Measurements from ENCODE around the gene EHD4.

The EHD4 gene

DNA sequence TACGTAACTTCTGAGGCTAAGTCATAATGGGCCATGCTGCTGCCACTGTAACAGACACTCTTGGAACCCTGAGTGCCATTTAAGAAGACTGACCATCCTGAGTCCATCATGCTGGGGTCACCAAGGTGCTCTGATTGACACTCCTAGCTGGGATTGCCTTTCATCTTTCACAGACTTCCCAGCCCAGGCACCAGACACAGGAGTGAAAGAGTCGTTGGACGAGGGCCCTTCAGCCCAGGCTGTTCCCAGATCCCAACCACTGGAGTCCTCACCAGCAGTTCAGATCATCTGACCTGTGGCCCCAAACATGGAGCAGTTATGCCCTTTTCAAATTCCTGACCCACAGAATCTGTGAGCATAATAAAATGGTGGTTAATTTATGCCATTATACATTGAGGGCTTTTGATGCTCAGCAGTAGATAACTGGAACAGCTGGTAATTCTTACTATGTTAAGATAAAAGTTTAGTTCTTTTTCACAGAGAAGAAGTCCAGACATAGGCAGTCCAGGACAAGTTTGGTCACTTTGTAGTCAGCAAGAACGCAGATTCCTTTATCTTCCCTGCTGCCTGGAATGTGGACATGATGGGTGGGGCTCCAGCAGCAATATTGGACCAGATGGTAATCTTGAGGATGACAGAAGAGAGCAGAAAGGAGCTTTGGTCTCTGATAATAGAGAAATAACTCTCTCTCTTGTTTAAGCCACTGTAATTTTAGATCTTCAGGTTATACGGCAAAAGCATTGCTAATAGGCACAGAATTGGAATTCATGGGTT is 7.3 kb upstream of the EHD4 start:
- DNase-seq: no peak

DNA sequence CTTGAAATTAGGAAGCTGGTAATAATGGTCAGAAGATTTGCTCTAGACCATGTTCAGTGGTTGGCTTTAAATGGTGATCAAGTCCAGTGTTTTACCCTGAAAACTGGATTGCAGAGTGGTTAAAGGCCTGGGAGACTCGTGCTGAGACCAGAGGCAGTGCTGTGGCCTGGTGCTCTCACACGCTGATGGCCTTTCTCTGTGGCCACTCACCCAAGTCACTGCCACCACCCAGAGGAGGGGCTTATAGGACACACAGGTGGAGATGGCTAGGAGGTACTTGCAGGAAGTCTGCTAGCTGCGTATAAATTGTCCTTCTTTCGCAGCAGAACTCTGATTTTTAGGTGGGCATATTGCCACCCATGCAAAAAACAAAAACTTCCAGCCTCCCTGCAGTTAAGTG is 6.2 kb upstream of the EHD4 start:
- DNase-seq: no peak

DNA sequence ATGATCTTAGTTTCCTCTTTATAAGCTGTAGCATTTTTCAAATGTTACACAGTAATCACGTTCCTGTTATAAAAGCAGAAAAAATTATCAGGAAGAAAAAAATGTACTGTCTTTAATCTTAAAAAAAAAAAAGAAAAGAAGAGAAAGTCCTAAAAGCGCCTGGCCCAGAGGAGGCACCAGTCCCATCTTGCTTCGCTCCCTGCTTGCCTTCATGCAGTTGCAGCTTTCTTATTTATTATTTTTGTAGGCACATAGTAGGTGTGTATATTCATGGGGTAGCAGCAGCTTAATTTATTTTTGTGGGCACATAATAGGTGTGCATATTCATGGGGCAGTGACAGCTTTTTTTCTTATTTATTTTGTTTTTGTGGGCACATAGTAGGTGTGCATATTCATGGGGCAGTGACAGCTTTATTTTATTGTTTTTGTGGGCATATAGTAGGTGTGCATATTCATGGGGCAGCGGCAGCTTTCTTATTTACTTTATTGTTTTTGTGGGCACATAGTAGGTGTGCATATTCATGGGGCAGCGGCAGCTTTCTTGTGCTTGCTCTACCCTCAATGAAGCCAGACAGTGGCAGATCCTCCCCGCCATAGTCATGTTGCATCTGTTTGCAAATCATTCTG is 5.5 kb upstream of the EHD4 start:
- DNase-seq: no peak

DNA sequence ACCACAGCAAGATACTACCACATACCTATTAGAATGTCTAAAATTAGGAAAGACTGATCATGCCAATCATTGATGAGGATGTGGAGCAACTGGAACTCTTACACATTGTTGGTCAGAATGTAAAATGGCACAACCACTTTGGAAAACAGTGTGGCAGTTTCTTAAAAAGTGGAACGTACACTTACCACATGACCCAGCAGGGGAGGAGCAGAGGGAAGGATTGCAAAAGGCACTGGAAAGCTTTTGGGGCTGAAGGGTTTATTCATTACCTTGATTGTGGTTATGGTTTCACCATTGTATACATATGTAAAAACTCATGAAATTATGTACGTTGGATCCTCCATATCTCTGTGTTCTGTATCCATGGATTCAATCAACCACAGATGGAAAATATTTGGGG is 3.3 kb upstream of the EHD4 start:
- no peak for DNase-seq

DNA sequence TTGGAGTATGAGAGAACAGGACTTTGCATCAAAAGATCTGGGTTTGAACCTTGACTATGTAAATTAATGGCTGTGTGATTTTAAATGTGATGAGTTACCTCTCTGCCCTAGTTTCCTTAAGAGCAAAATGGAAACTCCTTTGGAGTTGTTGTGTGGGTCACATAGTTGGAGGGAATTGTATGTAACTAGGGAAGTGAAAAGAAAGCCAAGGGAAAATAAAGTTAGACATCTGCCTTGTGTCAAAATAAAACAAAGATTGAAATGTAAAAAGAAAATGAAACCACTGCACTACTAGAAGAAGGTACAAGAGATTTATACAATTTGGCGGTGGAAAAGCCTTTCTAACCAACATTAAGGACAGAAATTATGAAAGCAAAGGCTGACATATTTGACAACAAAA is 1.7 kb upstream of the EHD4 start:
- DNase-seq: no peak

DNA sequence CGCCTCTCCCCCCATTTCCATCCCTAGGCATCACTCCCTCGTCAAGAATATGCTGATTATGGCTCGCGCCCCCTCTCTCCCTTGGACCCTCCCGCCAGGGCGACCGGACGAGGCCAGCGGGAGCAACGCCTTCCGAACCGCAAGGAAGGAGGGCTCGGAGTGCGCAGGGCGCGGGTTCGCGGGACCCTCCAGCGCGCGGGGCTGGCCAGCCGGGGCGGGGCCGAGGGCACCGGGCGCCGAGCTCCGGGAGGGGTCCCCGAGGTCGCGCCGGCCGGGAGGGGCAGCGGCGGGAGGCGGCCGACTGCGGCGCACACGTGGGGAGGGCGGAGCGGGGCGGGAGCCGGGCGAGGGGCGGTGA is 483 bp downstream of the EHD4 start:
- DNase-seq: no peak

DNA sequence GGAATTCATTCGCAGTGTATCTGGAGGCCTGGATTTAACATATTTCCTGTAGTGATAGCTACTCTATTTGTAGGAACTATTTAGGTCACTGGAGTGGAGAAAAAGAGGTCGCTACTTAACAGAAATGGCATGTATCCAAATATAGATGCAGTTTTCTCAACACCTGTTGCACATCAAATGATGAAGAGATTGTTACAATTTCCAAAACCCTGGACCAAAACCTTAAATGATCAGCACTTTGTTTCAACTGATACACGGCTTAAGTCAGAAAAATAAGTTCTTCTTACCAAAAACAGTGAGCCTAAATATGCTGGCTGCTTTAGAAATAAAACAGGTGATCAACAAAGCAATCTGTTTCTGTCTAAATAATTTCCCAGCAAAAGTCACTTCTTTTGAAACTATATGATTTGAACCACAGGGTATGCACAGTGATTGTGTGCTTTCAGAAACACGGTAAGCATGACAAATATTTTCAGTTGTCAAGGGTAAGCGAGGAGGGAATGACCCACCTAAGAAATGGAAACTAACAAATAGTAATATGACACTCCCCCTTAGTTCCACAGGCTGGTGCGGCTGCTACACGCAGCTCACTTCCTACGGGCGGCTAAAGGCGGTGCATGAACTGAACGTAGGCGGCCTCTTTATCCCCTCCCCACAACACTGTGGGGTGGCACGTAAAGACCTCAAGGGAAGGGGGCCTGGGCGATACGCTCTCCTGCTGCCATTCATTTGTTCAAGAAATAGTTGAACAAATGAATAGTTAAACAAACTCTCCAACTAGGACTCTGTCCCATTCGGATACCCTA is 1.1 kb downstream of the EHD4 start:
- peak; percentile 36 for DNase-seq

DNA sequence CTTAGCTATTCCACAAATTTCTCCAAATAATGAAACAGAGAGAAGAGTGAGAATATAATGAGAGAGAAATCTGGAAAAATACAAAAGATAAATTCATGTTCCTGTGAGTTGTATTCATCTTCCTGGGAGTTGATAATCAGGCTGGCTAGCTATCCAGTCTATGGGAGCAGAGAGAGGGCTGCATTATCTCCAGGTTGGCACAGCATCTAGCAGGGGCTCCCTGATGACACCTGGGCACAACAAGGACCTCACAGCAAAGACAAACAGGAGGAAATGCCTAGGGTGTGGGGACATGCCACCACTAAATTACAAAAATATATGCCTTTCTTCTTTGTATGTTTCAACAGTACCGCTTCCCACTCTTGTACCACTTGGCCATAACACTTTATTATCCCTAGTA is 1.9 kb downstream of the EHD4 start:
- DNase-seq: no peak

DNA sequence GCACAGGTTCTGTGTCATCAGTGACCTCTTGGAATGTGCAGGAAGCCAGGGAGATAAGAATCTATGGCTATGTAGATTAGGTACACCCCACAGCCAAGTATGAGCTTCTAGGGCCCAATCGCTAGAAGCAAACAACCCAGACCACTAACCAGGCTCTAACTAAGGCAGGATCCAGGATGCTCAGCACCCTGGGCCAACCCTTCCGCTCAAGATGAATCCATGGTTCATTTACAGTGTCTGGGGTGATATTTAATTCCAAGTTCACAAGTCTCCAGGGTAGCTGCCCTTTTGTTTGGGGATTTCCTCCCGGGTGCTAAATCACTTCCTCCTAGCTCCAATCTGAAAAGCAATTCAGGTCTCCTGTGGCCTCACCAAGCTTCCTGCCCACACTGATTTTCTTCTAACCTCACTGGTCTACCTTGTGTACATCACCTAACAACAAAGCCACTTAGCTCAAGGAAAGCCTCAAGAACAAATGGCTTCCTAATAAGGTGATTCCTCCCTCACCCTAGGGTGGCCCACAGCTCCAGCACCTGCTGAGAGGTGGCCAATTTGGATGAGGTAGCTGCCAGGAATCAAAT is 2.4 kb downstream of the EHD4 start:
- DNase-seq: no peak

DNA sequence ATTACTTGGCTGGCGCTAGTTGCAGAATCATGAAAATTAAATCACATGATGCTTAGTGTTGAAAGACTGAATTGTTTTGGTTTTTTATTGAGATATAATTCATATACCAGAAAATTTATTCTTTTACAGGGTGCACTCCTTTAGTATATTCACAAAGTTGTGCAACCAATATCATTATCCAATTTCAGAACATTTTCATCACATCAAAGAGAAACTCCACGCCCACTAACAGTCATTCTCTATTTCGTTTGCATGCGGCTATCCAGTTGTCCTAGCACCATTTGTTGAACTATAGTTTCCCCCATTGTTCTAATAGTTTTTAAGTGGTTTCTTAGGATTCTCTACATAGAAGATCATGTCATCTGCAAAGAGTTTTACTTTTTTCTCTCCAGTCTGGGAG is 3.7 kb downstream of the EHD4 start:
- DNase-seq: no peak

DNA sequence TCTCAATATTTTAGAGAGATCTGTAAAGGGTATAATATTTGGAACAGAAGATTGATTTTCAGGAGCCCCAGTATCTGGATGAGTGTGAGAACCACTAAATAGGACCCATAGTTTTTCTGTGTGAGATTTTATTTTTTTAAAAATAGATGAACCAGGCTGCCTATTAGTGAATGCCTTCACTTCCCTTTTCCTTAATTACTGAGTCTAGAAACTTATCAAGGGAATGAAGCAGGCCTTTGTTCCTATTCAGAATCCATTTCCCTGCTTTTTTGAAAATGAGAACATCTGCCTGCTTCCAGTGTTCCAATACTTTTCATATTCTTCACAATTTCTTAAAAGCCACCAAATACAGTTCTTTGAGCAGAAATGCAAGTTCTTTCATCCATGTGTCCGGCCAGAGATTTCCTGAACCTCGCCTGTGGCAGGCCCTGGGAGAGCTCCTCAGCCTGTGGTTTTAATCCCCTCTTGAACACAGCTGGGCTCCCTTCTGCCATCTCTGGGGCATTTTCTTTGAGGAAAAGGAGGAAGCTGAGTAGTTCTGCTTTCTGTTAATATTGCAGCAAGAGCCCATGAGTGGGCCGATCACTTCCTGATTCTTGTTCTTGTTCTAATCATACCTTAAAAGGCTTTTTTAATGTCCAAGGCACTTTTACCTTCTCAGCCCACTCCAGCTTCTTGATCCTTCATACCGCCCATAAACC is 4.7 kb downstream of the EHD4 start:
- DNase-seq: no peak

DNA sequence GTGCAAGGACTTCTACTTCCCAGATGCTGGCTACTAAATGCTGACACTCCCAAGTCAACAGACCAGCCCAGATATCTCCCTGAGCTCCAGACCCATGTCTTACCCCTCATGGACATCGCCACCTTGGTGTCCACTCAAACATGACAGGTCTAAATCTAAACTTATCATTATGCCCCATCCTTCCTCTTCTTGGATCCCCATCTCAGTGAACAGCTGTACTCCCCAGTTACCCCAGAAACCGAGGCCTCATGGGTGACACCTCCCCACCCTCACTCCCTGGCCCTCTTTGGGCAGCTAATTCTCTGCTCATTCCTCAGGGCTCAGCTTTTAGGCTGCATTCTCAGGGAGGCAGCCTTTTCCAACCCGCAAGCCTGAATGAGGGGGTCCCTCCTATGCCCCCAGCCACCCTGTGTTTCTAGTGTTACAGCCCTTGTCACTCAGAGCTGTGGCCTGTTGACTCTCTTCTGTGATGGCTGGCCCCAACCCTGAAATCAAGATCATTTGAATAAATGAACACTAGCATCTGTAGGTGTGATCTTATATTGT is 5.4 kb downstream of the EHD4 start:
- DNase-seq: no peak

DNA sequence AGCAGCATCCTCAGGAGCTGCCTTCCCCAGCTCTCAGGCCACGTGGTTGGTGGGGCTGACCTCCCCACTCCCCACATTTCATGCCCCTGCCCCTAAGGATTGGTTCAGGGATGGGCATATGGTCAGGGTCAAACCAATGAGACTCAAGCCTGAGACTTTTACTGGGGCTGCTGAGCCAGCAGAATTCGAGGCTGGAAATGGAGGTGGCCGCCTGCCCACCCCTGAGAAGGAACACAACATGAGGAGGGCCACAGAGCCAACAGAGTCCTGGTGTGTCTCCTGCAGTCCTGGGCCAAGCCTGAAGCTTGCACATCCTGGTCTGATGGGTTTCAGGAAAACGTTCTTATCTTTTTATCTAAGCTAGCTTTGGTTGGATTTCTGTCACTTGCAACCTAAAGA is 5.9 kb downstream of the EHD4 start:
- no peak for DNase-seq

DNA sequence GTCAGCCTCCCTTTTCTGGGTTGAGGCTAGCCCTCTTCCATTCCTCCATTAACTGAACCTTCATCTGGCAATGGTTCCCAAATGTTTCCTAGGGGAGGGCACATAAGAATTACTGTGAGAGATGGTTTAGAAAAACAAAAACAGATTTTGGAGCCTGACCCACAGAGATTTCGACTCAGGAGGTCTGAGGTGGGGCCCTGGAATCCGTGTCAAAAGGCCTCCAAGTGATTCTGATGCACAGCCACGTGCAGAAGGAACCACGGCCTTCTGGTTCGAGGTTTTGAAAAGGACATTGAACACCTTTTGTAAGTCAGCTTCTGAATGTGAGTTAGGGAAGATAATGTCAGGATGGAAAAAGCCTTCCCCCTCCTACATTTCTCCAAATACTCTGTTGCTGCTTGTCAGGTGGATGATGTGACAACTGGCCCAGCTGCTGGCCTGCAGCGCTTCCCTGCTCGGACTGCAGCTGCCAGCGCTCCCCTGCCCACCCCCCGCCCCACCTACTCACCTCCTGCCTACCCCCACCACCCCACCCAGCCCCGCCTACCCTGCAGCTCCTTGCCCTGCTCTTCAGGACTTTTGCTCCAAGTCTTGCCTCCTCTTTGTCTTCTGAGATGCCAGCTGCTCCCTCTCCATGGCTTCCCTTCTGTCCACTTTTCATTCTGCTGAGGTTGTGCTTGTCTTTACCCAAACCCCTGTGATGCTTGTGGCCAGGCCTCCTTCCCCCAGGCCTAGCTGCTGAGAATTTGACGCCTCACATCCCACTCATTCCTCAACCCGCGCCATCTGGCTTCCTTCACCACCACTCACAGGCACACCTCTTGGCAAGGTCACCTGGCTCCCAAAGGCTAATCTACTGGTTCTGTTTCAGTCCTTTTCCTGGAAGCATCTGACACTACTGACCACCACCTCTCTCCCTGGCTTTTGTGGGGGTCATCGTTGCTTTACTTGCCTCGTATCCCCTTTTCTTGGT is 6.6 kb downstream of the EHD4 start:
- no peak for DNase-seq

DNA sequence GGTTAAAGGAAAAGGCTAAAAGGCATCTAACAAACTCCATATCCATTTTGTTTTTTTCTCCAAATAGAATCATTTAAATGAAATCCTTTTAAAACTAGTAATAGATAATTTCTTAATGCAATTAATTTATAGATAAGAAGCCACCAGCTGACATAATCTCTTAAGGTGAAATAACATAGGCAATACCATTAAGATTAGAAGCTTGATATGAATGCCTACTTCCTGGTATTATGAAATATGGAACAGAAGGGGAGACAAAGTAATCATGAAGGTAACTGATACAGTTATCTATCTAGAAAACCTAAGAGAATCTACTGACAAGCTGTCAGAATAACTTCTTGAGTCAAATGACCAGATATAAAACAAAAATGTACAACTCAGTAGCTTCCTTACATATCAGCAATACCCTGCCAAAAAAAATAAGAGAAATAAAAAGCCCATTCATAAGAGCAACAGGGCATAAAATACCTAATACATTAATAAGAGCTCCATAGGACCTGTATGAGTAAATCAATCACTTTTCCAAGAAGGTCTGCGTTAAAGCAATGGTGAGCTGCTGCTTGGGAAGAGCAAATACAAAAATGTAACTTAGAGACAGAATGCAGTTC is 10.7 kb downstream of the EHD4 start:
- DNase-seq: no peak

DNA sequence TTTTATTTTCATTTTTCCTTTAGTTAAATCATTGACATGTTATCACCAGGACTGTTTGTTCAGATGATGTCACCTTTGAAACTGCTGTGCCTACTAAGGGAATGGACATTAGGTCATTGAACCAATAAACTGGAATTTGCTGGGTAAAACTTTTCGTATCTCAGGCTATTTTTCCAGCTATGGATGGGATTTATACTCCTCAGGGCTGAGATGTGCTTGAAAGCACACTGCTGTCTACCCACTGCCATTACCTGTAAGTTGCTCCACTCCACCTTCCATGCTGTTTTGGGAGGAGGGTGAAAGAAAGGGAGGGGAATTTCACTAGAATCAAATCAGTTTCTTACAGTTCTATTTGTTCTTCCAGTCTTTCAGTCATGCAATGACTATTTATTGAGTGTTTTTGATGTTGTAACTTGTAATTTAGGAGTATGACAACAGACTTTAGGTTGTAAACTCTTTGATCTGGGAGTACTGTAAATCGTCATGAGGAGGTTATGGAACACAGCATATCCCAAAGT is 11.3 kb downstream of the EHD4 start:
- DNase-seq: no peak

DNA sequence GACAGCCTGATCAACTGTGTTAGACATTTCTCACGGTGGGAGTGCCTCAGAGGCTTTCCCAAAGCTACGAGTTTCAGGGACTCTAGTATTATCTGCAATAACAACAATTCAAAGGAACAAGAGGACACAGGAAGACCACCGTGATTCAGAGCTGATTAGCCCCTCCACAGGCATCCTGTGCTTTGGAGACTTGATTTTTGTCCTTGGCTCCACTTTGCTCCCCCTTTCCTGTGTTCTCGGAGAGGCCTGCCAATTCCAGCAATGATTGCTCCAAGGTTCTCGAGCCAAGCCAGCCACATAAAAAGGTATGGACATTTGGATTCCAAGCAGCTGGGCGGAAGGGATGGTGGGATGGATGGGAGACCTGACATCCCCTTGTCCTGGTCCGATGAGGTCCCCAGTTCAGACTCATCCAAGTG is 14.3 kb downstream of the EHD4 start:
- no peak for DNase-seq

DNA sequence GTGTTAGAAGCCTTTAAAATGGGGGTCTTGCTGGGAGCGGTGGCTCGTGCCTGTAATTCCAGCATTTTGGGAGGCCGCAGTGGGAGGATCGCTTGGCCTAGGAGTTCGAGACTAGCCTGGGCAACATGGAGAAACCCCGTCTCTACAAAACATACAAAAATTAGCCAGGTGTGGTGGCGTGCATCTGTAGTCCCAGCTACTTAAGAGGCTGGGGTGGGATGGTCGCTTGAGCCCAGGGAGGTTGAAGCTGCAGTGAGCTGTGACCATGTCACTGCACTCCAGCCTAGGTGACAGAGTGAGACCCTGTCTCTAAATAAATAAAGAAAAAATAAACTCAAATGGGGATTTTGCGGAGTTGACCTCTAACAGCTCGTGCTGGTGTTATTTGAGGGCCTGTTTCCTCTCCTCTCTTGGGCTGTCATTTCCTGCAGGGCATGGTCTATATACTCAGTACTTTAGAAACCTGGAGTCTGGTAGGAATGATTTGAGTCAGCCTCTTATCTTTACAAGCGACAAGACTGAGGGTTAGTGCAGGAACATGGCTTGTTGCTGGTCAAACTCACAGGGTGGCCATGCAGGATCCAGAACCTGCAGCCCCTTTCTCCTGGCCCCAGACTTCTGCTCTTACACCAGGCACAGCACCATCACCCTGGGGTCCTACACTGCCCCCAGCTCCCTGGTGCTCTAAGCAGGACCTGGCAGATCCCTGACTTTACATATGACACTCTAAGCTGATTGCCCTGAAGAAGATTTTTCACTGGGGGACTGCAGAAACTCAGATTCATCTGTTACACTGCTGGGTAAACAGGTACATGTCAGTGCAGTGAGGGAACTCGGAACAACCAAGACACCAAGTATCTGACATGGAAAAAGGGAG is 15.1 kb downstream of the EHD4 start:
- DNase-seq: no peak

DNA sequence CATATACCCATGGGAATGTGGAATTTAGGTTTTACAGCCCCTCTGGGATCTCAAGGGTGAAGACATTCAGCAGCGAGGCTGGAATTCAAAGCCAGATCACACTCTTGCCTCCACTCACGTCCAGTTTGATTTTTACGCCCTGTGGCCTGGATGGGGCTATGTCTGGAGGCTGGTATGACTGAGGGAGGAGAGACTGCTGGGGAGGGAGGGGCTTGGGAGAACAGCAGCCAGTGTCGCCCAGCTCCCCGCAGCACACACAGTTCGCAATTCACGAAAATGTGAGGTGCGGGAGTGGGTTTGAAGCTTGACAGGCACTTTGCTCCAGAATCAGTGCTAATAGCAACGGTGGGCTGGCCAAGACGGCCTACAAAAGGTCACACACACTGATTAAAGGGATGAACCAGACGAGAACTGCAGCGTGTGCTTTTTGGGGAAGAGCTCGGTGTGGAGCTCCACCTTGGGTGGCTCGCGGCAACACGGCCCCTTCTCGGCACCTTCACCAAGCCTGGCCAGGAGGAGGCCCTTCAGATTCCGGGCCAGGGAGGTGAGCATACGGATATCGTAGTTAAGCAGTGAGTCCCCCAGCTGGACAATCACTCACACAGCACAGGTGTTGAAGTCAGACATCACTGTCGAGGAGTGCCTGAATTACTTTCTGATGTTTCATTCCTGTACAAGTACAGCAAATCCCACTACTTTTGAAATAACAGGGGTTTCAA is 16.4 kb downstream of the EHD4 start:
- DNase-seq: no peak

Data from effector CD8-positive, alpha-beta T cell (primary cell).